GM21381 (cell line): ENCODE measurements around the gene CTAG1B.
"Not testable (repeated sequence)": the region's sequence is repeated elsewhere in the genome, so short reads cannot be mapped to it uniquely, and the experiment has no call there.

Experiments used
- ATAC-seq: cut with Tn5 transposase; IDR thresholded peaks from one replicate; pipeline ENCODE4 v1.9.1; 2021; ENCODE audit warnings: mild to moderate bottlenecking, moderate library complexity; ENCODE audit not compliant: unreplicated experiment

Gene CTAG1B

DNA sequence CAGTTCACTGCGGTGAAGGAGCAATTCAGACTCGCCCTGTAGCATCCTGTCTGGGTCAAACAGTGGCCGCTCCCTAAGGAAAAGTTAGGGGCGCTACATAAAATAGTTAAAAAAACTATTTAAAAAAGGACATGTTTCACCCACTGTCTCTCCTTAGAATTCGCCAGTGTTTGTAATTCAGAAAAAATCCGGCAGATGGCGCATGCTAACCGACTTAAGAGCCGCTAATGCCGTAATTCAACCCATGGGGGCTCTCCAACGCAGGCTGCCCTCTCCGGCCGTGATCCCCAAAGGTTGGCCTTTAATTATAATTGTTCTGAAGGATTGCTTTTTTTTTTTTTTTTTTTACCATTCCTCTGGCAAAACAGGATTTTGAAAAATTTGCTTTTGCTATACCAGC, 28.7 kb downstream of the CTAG1B start:
- not testable (repeated sequence) for ATAC-seq

GRCh38 chrX:154584585-154585183, 34.4 kb downstream of the CTAG1B start, which contains the start of gene CTAG1A:
Gene CTAG1A (plus strand): TSS chrX:154585133. CDS start chrX:154585207, 74 bp downstream.
- ATAC-seq = not testable (repeated sequence)

DNA sequence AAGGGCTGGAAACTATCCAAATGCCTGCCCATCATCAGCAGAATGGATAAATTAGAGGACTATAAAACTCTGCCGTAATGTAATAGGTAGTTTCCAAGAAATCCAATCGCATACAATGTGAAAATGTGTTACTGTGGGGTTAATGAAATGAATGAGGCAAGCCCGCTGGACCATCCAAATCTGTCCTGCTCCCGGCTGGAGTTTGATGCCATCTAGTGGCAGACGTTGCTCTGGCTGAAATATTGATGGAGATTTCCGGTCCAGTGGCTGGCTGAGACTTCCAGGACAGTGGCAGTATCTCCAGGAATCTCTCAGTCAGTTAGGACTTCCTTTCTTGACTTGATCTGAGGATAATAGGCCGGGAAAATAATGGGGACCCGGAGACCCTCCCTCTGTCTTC, 36.1 kb downstream of the CTAG1B start:
- not testable (repeated sequence) for ATAC-seq

DNA sequence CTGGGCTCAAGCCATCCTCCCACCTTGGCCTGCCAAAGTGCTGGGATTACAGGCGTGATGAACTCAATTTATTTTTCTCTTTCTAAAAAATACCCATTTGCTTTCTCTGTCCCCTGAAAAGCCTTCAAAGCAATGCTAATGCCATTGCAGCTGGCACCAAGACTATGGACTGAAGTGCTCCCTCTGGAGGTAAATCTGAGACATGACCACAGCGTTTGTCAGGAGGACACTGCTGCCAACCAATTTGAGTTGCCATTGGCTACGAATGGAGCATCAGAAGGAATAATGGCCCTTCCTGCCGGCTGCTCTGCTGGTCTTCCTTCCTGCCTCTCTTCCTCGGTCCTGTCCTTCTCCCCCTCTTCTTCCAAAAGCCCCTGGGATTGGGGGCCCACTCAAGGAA, 44.0 kb downstream of the CTAG1B start:
- ATAC-seq = not testable (repeated sequence)

GRCh38 chrX:154573061-154573460, 46.0 kb downstream of the CTAG1B start:
- ATAC-seq = not testable (repeated sequence)

GRCh38 chrX:154570361-154570760, 48.7 kb downstream of the CTAG1B start:
- ATAC-seq = not testable (repeated sequence)
